Measurements from ENCODE around the gene RSPO4. TPM values are rescaled to one million over a fixed set of nuclear protein-coding genes. Genes with fewer than 3 reads are reported as not detected.

The RSPO4 gene
- total and polyA plus RNA-seq, 2 of the 8 experiments (the other 6 are each of a cell fraction or from before 2014, with no cell fraction given) = 3.4 to 6.4 TPM

DNA sequence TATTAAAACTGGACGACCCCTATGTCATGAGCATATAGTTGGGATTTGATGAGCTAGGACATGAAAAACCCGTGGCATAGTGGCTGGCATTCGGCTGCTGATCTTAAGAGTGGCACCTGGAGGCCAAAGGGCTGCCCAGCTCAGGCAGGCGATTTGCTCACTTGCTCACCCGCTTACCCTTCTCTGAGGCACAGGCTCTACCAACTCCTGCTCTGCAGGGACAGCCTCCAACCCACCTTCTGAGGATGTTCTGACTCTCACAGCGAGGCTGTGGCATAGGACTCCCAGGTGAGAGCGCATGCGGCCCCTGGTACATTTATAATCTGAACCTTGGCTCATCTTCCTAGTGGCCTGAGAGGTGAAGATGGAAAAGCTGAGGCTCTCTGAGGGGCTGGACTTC, 995 bp downstream of the RSPO4 start (continued):
- TF ChIP-seq CHD2 (IDR thresholded peaks at IDR 0.05; ENCODE audit: low read length) (no peak), KDM5A (IDR thresholded peaks at IDR 0.05; ENCODE audit: low read length) (no peak), POU5F1 (IDR thresholded peaks at IDR 0.05; ENCODE audit: low read depth, low read length) (no peak), CTBP2 (IDR thresholded peaks at IDR 0.05; ENCODE audit: borderline replicate concordance, insufficient read depth, insufficient read length, low read length) (no peak), MAFK (IDR thresholded peaks at IDR 0.05; ENCODE audit: low read depth, low read length) (no peak), PHF8 (conservative IDR thresholded peaks at IDR 0.05; ENCODE audit: low read depth, low read length) (no peak)
- TF ChIP-seq, protein P1, sequence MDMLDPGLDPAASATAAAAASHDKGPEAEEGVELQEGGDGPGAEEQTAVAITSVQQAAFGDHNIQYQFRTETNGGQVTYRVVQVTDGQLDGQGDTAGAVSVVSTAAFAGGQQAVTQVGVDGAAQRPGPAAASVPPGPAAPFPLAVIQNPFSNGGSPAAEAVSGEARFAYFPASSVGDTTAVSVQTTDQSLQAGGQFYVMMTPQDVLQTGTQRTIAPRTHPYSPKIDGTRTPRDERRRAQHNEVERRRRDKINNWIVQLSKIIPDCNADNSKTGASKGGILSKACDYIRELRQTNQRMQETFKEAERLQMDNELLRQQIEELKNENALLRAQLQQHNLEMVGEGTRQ (IDR thresholded peaks at IDR 0.05; ENCODE audit: low read length) = no peak

All from H1 (cell line).